Measurements from ENCODE around the gene SYTL4.
"Not testable (repeated sequence)": the region's sequence is repeated elsewhere in the genome, so short reads cannot be mapped to it uniquely, and the experiment has no call there.

- TF ChIP-seq CTCF, POLR2AphosphoS5, EP300 (IDR thresholded peaks at IDR 0.05): not testable (repeated sequence)
Observed at GRCh38 chrX:100724006-100724405, 7.9 kb downstream of the SYTL4 start.

Data from stomach (tissue), 4 donors.